SK-N-SH treated with all-trans-retinoic acid at 6 μM for 48 hours (cell line): Measurements from ENCODE around the gene CRAT.

ENCODE experiments used
- ARNTL ChIP-seq: fragments of 450-650 bp; formaldehyde crosslinking; IDR thresholded peaks from 2 replicates; pipeline ENCODE4 v1.5.0; 2020; ENCODE audit warnings: low read depth, mild to moderate bottlenecking, moderate library complexity, borderline replicate concordance
- RARB ChIP-seq: fragments of 250-450 bp; sonication (Bioruptor Pico); IDR thresholded peaks from 2 replicates; pipeline ENCODE4 v1.8.0; 2021; ENCODE audit warnings: mild to moderate bottlenecking, moderate library complexity
- SNAI2 ChIP-seq: fragments of 250-450 bp; sonication (Bioruptor Pico); IDR thresholded peaks from 2 replicates; pipeline ENCODE4 v1.5.0; 2020; ENCODE audit warnings: mild to moderate bottlenecking, moderate library complexity
- TF ChIP-seq, protein P1 (sequence below): fragments of 250-450 bp; sonication (Bioruptor Pico); IDR thresholded peaks from 2 replicates; pipeline ENCODE4 v1.8.0; 2020; ENCODE audit warnings: mild to moderate bottlenecking, moderate library complexity, borderline replicate concordance

DNA sequence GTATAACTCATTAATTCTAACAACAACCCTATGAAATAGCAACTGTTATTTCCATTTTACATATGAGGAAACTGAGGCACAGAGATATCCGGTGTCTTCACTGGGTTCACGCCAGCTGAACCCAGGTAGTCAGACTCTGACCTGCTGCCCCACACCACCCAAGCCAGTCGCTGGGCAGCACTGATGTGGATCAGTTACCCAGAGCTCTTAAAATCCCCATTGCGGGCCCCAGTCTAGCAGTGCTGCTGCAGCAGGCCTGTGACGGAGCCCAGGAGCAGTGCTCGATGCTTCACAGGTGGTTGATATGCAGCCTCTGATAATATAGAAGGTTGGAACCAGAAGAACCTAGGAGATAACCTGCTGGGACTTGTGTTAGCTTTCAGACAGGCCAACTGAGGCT, 24.9 kb upstream of the CRAT start:
- TF ChIP-seq RARB (CRISPR knock-in tag) (no peak), SNAI2 (CRISPR knock-in tag) (no peak), ARNTL (CRISPR knock-in tag) (no peak)
- TF ChIP-seq, protein P1, sequence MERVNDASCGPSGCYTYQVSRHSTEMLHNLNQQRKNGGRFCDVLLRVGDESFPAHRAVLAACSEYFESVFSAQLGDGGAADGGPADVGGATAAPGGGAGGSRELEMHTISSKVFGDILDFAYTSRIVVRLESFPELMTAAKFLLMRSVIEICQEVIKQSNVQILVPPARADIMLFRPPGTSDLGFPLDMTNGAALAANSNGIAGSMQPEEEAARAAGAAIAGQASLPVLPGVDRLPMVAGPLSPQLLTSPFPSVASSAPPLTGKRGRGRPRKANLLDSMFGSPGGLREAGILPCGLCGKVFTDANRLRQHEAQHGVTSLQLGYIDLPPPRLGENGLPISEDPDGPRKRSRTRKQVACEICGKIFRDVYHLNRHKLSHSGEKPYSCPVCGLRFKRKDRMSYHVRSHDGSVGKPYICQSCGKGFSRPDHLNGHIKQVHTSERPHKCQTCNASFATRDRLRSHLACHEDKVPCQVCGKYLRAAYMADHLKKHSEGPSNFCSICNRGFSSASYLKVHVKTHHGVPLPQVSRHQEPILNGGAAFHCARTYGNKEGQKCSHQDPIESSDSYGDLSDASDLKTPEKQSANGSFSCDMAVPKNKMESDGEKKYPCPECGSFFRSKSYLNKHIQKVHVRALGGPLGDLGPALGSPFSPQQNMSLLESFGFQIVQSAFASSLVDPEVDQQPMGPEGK: no peak
